GM04503 (cell line): ENCODE measurements around the gene MAP2.

Experiments used
- DNase-seq: peaks from one replicate; pipeline ENCODE4 v3.0.0-alpha.2; 2012; ENCODE audit warnings: low read depth

The MAP2 gene

GRCh38 chr2:209534228-209534627 lies 110.4 kb downstream of the MAP2 start:
- DNase-seq = no peak

- no peak for DNase-seq
Measured at GRCh38 chr2:209536363-209536762, 112.5 kb downstream of the MAP2 start.

- no peak for DNase-seq
Measured at GRCh38 chr2:209547726-209548125, 123.9 kb downstream of the MAP2 start.

- DNase-seq = no peak
Measured at GRCh38 chr2:209549589-209549988, 125.7 kb downstream of the MAP2 start.

- no peak for DNase-seq
Measured at GRCh38 chr2:209553913-209554312, 130.1 kb downstream of the MAP2 start.

- DNase-seq = peak; percentile 11
Measured at GRCh38 chr2:209556354-209556961, 132.6 kb downstream of the MAP2 start.

GRCh38 chr2:209560911-209561310 lies 137.1 kb downstream of the MAP2 start:
- DNase-seq = no peak

- no peak for DNase-seq
Measured at GRCh38 chr2:209563453-209563852, 139.6 kb downstream of the MAP2 start.

GRCh38 chr2:209564816-209565215 lies 141.0 kb downstream of the MAP2 start:
- DNase-seq = no peak

- no peak for DNase-seq
Measured at GRCh38 chr2:209565896-209566582, 142.2 kb downstream of the MAP2 start.

GRCh38 chr2:209570194-209570593 lies 146.3 kb downstream of the MAP2 start:
- DNase-seq = no peak

- no peak for DNase-seq
Measured at GRCh38 chr2:209574515-209574914, 150.7 kb downstream of the MAP2 start.

GRCh38 chr2:209577376-209578357 lies 153.8 kb downstream of the MAP2 start:
- no peak for DNase-seq

GRCh38 chr2:209578394-209579001 lies 154.7 kb downstream of the MAP2 start:
- no peak for DNase-seq

- no peak for DNase-seq
Measured at GRCh38 chr2:209579230-209579749, 155.4 kb downstream of the MAP2 start.

- no peak for DNase-seq
Measured at GRCh38 chr2:209581040-209581439, 157.2 kb downstream of the MAP2 start.

GRCh38 chr2:209582281-209582680 lies 158.4 kb downstream of the MAP2 start:
- DNase-seq = no peak

GRCh38 chr2:209584472-209584871 lies 160.6 kb downstream of the MAP2 start:
- DNase-seq = no peak

- no peak for DNase-seq
Measured at GRCh38 chr2:209584915-209585314, 161.1 kb downstream of the MAP2 start.

- DNase-seq = no peak
Measured at GRCh38 chr2:209591021-209591420, 167.2 kb downstream of the MAP2 start.

- DNase-seq = no peak
Measured at GRCh38 chr2:209592106-209592505, 168.3 kb downstream of the MAP2 start.

GRCh38 chr2:209593930-209594329 lies 170.1 kb downstream of the MAP2 start:
- DNase-seq = no peak
